ENCODE data around the gene PRSS33. TPM values are rescaled to one million over a fixed set of nuclear protein-coding genes. Genes with fewer than 3 reads are reported as not detected.
A peak's percentile ranks its signal among the peaks of the same experiment; 100 is the strongest.

The PRSS33 gene
- total and polyA plus RNA-seq, 9 of the 15 experiments (the other 6 are each of a cell fraction or from before 2014, with no cell fraction given) = not detected

GRCh38 chr16:2777903-2778629 lies 9.3 kb downstream of the PRSS33 start (continued):
- peak; percentile 39; the same call in 1 of the 2 replicates for TF ChIP-seq POLR2AphosphoS2 (IDR thresholded peaks at IDR 0.05; ENCODE audit: low read length)
- no peak for TF ChIP-seq MCM2 (IDR thresholded peaks at IDR 0.05; ENCODE audit: low read depth)
- TF ChIP-seq ZNF280B (CRISPR knock-in tag; IDR thresholded peaks at IDR 0.05) = no peak
- no peak for TF ChIP-seq HNRNPUL1 (IDR thresholded peaks at IDR 0.05; ENCODE audit: low read length)
- TF ChIP-seq MECOM (CRISPR knock-in tag; IDR thresholded peaks at IDR 0.05) = no peak
- TF ChIP-seq LCOR (CRISPR knock-in tag; IDR thresholded peaks at IDR 0.05) = no peak
- TF ChIP-seq ELK1 (CRISPR knock-in tag; IDR thresholded peaks at IDR 0.05) = no peak
- no peak for TF ChIP-seq MTA1 (IDR thresholded peaks at IDR 0.05; ENCODE audit: borderline replicate concordance)
- TF ChIP-seq NR3C1 (CRISPR knock-in tag; IDR thresholded peaks at IDR 0.05) = no peak
- no peak for TF ChIP-seq SUPT5H (IDR thresholded peaks at IDR 0.05)
- no peak for TF ChIP-seq JUNB (CRISPR knock-in tag; conservative IDR thresholded peaks at IDR 0.05)
- no peak for TF ChIP-seq E2F1 (CRISPR knock-in tag; IDR thresholded peaks at IDR 0.05)
- TF ChIP-seq U2AF1 (optimal IDR thresholded peaks at IDR 0.05; ENCODE audit: low read depth, low read length) = no peak
- no peak for TF ChIP-seq SMAD1 (IDR thresholded peaks at IDR 0.05; ENCODE audit: low read depth, low read length, partially characterized antibody)
- peak; percentile 89 for TF ChIP-seq ZC3H4 (CRISPR knock-in tag; IDR thresholded peaks at IDR 0.05; ENCODE audit: borderline replicate concordance)
- no peak; a peak in 1 of 4 replicates for TF ChIP-seq SIN3A (IDR thresholded peaks at IDR 0.05; ENCODE audit: borderline replicate concordance in 2 of 2, control insufficient read depth in 1 of 2, low read depth in 2 of 2, low read length in 2 of 2)
- no peak for TF ChIP-seq BRCA1 (IDR thresholded peaks at IDR 0.05)
- no peak for TF ChIP-seq BRCA1 (CRISPR knock-in tag; IDR thresholded peaks at IDR 0.05)
- no peak for TF ChIP-seq NFXL1 (CRISPR knock-in tag; IDR thresholded peaks at IDR 0.05)
- 0 out of 2 replicates have a peak, but pooled peaks have one; percentile 10 for TF ChIP-seq TFAP4 (CRISPR knock-in tag; IDR thresholded peaks at IDR 0.05; ENCODE audit: borderline replicate concordance)
- TF ChIP-seq L3MBTL2 (IDR thresholded peaks at IDR 0.05) = 0 out of 2 replicates have a peak, but pooled peaks have one; percentile 27
- no peak for TF ChIP-seq GABPB1 (CRISPR knock-in tag; IDR thresholded peaks at IDR 0.05)
- no peak for TF ChIP-seq RBM15 (IDR thresholded peaks at IDR 0.05; ENCODE audit: insufficient read depth, low read length)

All from K562 (cell line).